ENCODE data around the gene SEPTIN7.
A peak's percentile ranks its signal among the peaks of the same experiment; 100 is the strongest.
"Not testable (repeated sequence)": the region's sequence is repeated elsewhere in the genome, so short reads cannot be mapped to it uniquely, and the experiment has no call there.

SEPTIN7 gene

DNA sequence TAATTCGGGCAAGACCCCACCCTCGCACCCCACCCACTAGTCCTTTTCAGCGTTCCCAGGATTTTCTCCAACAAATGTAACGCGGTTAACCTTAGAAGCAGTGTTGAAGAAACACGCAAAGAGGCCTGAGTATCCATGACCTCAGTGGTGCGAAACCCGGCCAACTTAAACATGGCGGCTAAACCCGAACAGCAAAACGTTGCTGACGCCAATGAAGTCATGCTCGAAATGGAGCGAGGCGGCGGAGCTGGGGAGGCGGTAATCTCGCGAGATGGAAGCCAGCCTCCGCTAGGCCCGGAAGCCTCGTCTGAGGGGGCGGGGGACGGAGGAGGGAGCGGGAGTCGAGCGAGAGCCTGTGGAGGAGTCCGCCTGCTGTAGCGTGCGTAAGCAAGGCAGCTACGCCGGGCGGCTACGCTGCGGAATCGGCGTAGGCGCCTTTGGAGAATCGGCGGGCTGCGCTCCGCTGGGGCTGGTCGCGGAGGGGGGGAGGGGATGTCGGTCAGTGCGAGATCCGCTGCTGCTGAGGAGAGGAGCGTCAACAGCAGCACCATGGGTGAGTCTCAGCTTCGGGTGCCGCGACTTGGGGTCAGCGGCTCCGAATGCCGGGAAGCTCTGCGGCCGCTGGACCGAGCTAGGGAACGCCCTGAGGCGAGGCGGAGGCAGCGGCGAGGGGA lies at the start of gene SEPTIN7:
Gene SEPTIN7 (plus strand): TSS at position 340 of the 674 bp plus-strand sequence. CDS start 153 bp downstream, at position 493.
- peak; percentile 86 for DNase-seq

DNA sequence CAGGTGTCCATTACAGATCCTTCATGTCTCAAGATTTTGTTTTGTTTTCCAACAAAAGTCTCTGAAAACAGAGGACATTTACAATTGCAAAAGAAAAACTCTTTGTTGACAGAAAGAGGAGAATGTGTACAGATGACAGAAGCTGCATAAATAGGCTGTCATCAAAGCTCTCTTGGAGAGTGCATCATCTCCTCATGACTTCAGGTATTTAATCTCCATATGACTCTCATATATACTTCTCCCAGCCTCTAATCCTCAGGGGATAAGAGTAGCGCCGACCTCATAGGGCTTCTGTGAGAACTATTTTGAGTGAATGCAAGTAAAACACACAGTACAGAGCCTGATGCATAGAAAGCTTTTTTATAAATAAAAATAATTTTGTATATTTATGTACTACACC lies 48.1 kb upstream of the SEPTIN7 start:
- DNase-seq = no peak

DNA sequence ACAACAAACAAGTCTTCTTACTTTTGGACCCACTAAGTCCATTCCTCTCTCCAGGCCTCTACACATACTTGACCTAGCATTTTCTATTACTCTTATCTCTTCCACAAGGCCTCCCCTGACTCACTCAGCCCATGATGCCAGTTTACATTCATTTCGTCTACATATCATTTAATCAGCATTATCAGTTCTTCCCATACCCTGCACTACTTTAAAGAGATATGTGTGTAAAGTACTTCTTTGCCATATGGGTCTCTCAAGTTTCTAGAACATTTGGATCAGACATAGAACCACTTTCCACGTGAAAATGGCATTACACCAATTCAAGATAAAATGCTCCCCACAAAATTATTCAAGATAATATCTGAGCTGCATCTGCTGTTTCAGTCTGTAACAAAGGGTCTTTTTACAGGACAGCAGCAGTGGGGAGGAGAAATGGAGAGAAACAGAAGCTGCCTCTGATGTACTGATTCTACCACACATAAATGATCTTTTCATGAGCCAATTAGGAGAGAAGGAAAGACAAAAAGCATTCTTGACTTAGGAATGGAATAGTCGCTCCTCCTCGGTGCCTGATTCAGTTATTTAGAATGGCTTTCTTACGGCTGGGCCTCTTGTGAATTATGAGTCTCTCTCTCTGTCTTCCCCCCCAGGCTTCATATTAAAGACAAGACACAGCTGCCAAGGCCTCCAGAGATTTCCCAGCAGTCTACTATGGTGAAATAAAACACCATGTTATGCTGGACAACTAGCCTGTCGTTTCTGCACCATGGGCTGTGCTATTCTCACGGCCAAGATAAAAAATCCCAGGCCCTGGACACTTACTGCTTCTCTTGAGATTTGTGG lies 46.9 kb upstream of the SEPTIN7 start:
- DNase-seq = no peak

DNA sequence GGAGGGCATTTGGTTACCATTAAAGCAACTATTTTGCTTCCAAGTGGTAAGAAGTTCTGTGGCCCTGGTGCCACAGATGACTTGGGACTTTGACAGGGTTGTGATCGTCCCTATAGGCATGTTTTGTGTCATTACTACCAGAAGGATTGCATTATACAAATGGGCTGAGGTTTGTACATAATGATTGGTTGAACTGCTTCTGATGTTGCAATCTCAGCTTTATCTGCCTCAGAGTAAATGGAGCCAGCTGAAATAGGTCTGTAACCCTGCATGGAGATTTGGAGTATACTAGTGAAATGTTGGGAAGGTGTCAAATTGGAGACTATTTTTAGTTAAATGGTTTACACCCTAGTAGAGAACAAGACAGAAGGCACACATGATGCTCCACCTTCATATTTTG lies 46.1 kb upstream of the SEPTIN7 start:
- DNase-seq = no peak

DNA sequence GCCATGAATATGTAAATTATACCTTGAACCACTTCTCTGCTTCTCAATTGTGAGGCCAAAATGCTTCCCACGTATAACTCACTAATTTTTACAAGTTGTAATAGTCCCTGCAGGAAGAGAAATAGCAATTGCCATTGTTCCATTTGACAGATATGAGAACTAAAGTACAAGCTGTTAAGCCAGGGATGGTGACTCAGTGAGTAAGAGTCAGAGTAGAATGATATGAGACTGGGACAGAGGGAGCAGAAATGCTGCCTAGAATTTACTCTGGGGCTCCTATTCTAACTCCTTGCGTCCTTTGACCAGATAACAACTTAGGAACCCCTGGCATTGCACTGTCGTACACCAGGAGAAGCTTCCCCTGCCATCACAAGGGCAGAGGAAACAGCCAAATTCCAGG lies 45.1 kb upstream of the SEPTIN7 start:
- DNase-seq = no peak

DNA sequence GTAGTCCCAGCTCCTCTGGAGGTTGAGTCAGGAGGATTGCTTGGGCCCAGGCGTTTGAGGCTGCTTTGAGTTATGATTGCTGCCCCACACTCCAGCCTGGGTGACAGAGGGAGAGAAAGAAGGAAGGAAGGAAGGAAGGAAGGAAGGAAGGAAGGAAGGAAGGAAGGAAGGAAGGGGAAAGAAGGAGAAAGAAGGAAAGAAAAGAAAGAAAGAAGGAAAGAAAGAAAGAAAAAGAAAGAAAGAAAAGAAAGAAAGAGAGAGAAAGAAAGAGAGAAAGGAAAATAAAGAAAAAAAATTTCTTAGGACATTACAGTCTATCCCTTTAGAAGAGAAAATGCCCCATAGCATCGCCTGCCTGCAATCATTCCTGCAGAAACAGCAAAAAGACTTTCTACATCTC lies 44.4 kb upstream of the SEPTIN7 start:
- not testable (repeated sequence) for DNase-seq

DNA sequence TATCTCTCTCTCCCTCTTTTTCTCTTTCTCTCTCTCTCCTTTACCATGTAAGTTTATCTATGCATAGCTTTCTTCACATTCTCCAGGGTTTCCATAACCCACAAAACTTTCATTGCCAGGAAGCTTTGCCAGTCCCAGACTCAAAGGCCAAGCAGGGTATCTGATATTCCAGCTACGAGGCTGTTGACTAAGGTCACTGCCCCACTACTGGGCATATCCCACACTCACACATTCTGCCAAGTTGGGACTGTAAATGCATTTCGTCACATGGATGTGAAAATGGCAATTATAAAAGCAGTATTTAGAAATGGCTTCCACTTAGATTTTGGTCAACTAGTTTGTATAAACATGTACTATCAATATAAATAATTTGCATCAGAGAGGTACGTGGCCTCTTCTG lies 43.3 kb upstream of the SEPTIN7 start:
- DNase-seq = no peak

DNA sequence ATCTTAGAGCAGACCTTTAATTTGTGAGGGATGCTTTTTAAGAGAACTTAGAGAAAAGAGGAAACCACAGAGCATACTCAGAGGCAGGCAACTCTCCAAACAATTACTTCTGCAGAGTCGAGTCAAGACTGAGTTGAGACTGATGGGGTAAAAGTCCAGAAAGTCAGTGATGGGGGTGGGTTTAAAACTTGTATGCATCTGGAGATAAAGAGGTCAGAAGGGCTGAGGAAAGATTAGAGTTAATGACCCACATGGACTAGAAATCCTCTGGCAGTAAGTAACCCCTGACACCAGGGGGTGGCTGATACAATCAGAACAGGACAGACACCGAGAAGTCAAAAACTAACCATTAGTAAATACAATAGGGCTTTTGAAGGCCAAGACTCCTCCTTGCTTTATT lies 42.4 kb upstream of the SEPTIN7 start:
- DNase-seq = no peak

DNA sequence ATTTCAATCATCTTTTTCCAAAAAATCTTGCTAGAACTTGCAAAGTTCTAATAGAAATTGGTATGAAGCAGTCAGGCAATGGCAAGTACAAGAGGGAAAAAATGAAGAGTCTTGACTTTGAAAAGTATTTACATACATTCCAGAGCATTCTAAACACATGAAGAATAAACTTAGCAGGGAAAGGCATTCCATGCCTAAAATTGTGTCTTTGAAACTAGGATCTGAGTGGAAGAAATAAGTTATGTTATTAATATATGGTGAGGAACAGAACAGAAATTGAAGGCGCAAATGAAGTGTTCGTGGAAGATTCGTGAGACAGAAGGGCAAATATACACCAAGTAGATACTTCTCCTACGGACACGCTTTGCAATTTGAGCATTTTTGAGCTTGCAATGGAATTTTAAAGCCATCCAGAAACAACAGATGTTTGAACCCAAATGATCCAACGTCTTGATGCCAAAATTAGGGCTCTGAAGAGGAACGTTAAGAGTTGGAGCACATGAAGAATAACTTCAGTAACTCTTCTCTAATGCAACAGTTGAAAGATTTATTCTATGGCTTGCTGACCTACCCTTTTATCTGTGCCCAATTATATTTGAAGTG lies 40.6 kb upstream of the SEPTIN7 start:
- no peak for DNase-seq

DNA sequence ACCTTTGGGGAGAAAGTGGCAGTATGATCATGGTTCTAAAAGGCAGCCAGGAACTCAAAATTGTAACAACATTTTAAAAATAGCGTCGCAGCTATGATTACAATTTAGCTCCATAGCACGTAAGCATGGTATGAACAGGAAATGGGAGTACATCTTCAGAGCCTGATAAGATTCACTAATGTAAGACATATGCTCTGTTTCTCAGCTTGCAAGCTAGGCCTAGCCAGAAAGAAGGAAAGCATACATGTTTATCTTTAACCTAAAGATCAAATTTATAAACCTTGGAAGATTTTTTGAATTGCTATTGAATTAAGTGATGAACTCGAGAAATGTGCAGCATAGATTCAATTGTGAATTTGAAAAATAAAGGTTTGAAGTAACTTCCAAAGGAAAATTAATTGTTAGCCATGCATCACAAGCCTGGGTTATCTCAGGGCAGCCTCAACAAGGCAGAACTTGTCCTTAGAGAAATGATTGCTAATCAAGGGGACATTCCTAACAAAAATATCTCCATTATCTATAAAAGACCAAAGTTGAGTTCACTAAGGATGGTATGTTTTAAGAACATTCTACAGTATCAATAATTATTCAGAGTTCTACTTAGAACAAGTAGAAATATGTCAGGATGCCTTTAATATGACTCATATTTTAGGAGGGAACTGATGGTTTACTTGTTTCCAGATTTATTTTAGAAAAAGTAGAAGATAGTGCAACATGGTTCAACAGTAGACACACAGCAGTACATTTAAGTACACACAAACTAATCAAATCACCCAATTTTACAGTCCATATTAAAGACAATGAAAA lies 38.8 kb upstream of the SEPTIN7 start:
- no peak for DNase-seq

DNA sequence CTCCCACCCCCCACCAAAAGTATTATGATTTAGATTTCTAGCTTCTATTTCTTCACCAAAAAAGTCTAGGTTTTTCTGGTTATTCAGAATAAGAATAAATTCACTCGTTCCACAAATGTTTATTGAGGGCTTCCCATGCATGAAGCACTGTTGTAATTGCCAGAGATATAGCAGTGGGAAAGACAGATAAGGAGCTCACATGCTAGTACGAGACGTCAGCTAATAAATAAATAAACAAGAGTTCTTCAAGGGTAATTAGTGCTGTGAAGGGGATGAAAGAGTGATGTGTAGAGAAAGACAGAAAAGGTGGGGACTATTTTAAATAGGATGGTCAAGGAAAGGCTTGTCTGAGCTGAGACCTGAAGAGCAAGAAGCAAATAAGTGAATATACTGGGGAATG lies 38.1 kb upstream of the SEPTIN7 start:
- no peak for DNase-seq

DNA sequence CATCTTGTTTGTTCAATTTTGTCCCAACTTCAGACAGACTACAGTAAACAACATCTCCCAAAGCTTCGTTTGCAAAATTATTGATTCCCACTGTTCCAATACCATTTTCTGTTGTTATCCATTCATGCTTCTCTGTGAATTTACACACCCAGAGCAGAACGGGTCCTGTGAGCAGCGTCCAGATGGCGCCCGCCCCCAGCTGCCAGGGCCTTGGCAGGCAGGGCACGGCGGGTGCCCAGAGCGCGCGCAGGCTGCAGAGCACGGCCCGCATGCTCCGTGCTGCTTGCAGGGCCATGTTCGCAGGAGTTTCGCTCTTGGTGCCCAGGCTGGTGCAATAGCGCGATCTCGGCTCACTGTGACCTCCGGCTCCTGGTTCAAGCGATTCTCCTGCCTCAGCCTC lies 32.5 kb upstream of the SEPTIN7 start:
- no peak for DNase-seq

DNA sequence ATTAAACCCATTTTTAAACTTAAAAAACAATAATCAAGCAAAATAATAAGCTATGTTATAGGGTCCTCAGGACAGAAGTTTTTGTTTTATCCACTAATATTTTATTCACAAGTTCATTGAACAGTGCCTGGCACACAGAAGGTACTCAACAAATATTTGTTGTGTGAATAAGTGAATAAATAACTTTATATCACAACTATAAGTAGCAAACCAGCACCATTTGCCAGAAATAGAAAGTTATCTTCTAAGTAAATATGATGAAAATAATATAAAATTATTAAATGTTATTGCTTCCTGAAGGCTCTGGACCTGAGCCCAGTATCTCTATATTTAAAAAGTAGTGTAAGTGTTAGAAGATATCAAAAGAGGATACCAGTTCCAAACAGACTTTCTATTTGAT lies 29.1 kb upstream of the SEPTIN7 start:
- DNase-seq = no peak

DNA sequence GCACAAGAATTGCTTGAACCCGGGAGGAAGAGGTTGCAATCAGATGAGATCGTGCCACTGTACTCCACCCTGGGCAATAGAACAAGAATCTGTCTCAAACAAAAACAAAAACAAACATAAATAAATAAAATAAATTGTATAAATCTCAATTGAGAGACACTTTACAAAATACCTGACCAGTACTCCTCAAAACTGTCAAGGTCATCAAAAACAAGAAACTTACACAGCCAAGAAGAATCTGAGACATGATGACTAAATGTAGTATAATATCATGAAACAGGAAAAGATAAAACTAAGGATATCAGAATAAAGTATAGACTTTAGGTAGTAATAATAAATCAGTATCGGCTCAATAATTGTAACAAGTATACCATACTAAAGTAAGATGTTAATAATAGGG lies 26.9 kb upstream of the SEPTIN7 start:
- DNase-seq = no peak

DNA sequence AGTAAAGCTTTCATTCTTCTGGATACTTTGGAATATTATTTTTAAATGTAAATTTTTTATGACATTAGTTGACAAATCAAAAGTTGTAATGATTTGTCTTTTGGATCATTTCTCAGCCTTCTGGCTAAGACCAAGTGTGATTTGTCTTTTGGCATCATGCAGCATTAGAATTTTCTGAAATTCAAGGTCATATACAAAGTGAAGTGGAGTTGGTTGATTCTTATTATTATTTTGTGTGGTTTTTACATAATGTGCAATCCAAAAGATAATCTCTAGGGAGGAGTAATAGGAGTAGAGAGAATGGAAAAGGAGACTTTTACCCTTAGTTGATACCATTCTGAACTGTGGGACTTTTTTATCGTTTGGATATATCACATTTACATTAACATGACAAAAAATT lies 24.2 kb upstream of the SEPTIN7 start:
- no peak for DNase-seq

DNA sequence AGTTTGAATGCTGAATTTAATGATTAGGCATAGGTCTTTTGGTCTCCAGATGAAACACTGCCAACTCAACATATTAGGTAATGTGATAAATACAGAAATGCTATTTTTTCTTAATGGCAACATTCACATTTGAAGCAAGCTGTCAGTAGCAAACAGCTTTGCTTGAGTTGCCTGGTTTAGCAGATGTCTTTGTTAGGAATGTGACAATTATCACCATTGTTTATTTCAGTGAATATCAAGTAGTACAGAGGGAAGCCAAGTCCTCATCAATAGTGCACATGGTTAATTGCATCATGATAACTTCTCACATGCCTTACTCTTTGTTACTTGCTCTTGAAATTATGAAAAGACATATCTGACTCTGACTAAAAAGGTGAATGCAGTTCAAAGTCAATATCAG lies 23.7 kb upstream of the SEPTIN7 start:
- no peak for DNase-seq

DNA sequence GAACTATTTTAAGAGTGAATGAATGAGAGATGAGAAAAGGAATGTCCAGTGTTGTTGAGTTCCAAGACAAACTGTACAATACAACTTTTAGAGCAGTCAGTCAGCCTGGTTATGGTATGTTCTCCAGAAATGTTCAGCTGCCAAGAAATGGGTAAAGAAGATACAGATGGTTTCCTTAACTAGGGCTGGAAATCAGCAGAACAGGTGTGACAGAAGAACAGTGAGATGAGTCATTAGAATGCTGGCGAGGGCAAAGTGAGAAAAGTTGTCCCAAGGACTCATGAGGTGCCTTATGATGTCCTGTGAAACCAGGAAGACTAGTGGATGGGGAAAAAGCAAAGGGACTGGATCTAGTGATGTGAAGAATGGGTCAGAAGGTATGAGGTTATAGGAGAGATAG lies 20.8 kb upstream of the SEPTIN7 start:
- DNase-seq = no peak

DNA sequence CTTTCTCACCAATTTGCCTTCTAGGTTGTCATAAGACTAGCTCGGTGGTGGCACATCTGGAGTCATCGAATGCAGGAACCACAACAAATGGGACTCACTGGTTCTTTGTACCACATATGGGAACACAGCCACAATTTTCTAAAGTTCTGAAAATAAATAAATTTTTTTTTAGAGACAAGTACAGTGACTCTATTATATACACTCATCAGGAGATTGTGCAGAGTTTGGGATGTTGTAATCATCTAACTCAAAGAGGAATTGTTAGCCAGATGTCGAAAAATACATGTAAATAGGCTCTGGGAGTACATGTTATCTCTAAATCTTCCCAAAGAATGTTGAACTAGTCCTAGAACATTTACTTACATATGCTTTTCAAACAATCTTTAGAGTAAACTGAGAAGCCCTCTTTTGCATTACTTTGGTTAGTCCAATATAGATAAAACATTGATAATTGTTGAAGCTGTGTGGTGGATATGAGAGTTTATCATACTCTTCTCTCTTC lies 19.6 kb upstream of the SEPTIN7 start:
- no peak for DNase-seq

DNA sequence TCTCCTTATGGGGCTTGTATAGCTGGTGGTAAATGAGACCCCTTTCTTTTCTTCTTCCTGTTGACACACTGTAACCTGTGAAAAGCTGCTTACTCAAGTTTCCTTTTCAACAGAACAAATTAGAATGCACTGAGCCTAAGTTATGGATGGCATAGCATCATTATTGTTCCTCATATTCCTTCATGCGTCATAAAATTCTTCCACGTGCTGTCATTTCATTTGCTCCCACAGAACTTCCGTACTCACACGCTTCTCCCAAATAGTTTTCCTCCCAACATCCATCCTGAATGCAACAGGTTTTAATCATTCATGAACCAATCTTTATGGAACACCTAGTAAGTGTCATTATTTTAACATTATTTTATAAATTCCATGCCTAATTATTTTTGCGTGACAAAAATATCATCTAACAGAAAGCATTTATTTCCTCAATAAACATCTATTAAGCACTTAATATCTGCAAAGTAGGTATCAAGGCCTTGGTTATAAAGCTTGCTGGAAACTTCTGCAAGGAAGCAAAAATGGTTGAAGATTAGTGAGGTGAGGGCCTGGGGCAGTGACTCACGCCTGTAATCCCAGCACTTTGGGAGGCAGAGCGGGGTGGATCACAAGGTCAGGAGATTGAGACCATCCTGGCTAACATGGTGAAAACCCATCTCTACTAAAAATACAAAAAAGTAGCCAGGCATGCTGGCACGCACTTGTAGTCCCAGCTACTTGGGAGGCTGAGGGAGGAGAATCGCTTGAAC lies 18.9 kb upstream of the SEPTIN7 start:
- no peak for DNase-seq

DNA sequence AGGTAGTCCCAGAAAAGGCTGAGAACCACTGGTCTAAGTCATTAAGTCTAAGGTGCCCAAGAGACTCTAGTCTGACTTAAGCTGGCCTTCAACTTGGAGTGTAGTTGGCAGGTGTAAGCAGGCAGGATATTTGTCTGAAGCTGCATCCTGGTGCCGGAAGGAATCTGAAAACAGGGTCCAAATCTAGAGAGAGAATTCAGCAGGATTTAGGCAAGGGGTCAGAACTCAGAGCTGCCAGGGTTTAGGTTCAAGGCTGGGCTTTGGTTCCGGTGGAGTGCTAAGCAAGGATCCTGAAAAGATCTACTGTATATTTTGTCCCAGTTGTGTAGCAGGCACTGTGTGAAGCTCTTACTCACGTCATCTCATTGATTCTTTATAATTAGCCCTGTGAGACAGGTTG lies 16.5 kb upstream of the SEPTIN7 start:
- no peak for DNase-seq

DNA sequence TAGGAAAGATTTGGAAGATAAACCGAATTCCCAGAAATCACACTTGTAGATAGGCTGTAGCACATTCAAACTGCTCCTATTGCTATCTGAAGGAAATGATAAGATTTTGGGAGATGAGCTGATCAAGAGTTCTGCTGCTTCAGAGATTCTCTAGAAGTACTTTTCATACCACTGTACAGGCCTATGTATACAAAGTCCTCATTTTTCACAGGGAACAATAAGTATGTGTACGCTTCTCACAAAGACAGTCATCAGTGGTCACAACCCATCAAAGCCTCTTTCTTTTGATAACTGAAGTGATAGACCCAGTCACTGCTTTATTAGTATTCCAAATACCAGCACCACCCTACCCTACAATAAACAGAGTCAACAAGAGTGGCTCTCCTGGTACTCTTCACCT lies 15.6 kb upstream of the SEPTIN7 start:
- no peak for DNase-seq

DNA sequence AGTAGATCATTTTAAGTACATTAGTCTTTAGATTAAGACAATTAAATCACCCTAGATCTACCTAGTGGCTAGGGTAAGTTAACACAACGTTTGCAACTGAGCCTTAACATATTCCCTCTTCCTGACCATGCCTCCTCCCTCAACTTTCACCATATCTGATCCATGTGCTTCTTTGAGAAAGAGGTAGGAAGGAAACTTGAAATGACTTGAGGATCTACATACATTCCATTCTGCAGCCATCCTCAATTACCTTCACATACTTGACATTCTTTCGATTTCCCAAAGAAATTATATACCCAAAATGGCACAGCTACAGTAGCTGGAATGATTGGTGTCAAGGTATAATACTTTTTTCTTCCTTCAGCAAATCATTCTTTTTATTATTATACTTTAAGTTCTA lies 12.9 kb upstream of the SEPTIN7 start:
- DNase-seq = no peak

Data from NCI-H2029 treated with DMSO at 0.1 percent for 48 hours (cell line).